ENCODE data around the gene CSF1.

DNA sequence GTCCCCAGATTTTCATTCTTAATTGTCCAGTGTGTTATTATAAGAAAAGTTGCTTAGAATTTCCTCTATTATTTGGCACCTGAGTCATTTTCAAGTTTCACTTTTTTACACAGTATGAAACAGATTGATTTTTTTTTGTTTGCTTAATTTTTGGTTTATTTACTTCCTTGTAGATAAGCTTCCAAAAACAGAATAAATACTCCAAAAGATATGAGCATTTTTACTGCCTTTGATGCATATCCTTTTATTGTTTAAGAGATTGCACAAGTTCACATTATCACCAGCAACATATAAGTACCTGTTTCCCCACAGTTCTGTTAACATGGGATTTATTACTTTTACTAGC, 37.6 kb downstream of the CSF1 start:
- TF ChIP-seq CTBP1 (IDR thresholded peaks at IDR 0.05; ENCODE audit: borderline replicate concordance) (no peak), HDGF (IDR thresholded peaks at IDR 0.05; ENCODE audit: borderline replicate concordance) (no peak), L3MBTL2 (conservative IDR thresholded peaks at IDR 0.05) (no peak), ELF4 (IDR thresholded peaks at IDR 0.05) (no peak), SP1 (IDR thresholded peaks at IDR 0.05) (no peak), TARDBP (IDR thresholded peaks at IDR 0.05) (no peak), SUZ12 (IDR thresholded peaks at IDR 0.05) (no peak), FOXK2 (IDR thresholded peaks at IDR 0.05) (no peak)
